Muscle of back (tissue), 13 donors: ENCODE measurements around the gene PCBD1. TPM values are rescaled to one million over a fixed set of nuclear protein-coding genes. Genes with fewer than 3 reads are reported as not detected.

Experiments used
- DNase-seq, 3 donors: peaks; one replicate each; pipeline versions ENCODE4 v3.0.0 to v3.0.0-alpha.2; 2013
- long read RNA-seq, 9 donors: transcript quantifications; one replicate each; lab custom pipeline, GENCODE V29; 2026
- polyA plus RNA-seq, 10 donors: library from polyadenylated mRNA; unstranded; fragments of 120-200 nt; gene quantifications; one replicate each; pipeline ENCODE4 v1.2.1, GENCODE V29; 2013; ENCODE audit not compliant: insufficient read length in 10 of 10

The PCBD1 gene
- 10 to 100 TPM; 59.5 to 77.5 (median 70.0) TPM for polyA plus RNA-seq
- long read RNA-seq, donor 1, transcript PCBD1-201 (4 exons, 1,006 nt), result major isoform, 45 of 64 reads
- long read RNA-seq, donor 1, partial matches to known transcripts, result 11 of 64 reads
- long read RNA-seq, donor 1, other reads (novel, unspliced or antisense), result 5 of 64 reads
- long read RNA-seq, donor 2, transcript PCBD1-201 (4 exons, 1,006 nt), result major isoform, 41 of 53 reads
- long read RNA-seq, donor 2, partial matches to known transcripts, result 11 of 53 reads
- long read RNA-seq, donor 2, other reads (novel, unspliced or antisense), result 0 of 53 reads
- long read RNA-seq, donor 3, result 0 reads
- long read RNA-seq, donor 4, transcript PCBD1-201 (4 exons, 1,006 nt), result major isoform, 28 of 30 reads
- long read RNA-seq, donor 4, partial matches to known transcripts, result 0 of 30 reads
- long read RNA-seq, donor 4, other reads (novel, unspliced or antisense), result 0 of 30 reads
- long read RNA-seq, donor 5, transcript PCBD1-201 (4 exons, 1,006 nt), result major isoform, 56 of 97 reads
- long read RNA-seq, donor 5, partial matches to known transcripts, result 37 of 97 reads
- long read RNA-seq, donor 5, other reads (novel, unspliced or antisense), result 0 of 97 reads
- long read RNA-seq, donor 6, transcript PCBD1-201 (4 exons, 1,006 nt), result major isoform, 57 of 84 reads
- long read RNA-seq, donor 6, partial matches to known transcripts, result 25 of 84 reads
- long read RNA-seq, donor 6, other reads (novel, unspliced or antisense), result 0 of 84 reads
- long read RNA-seq, donor 7, transcript PCBD1-201 (4 exons, 1,006 nt), result major isoform, 27 of 37 reads
- long read RNA-seq, donor 7, partial matches to known transcripts, result 7 of 37 reads
- long read RNA-seq, donor 7, other reads (novel, unspliced or antisense), result 0 of 37 reads
- long read RNA-seq, donor 8, transcript PCBD1-201 (4 exons, 1,006 nt), result major isoform, 23 of 31 reads
- long read RNA-seq, donor 8, partial matches to known transcripts, result 7 of 31 reads
- long read RNA-seq, donor 8, other reads (novel, unspliced or antisense), result 0 of 31 reads
- long read RNA-seq, donor 9, transcript PCBD1-201 (4 exons, 1,006 nt), result major isoform, 5 of 5 reads
- long read RNA-seq, donor 9, partial matches to known transcripts, result 0 of 5 reads
- long read RNA-seq, donor 9, other reads (novel, unspliced or antisense), result 0 of 5 reads

DNA sequence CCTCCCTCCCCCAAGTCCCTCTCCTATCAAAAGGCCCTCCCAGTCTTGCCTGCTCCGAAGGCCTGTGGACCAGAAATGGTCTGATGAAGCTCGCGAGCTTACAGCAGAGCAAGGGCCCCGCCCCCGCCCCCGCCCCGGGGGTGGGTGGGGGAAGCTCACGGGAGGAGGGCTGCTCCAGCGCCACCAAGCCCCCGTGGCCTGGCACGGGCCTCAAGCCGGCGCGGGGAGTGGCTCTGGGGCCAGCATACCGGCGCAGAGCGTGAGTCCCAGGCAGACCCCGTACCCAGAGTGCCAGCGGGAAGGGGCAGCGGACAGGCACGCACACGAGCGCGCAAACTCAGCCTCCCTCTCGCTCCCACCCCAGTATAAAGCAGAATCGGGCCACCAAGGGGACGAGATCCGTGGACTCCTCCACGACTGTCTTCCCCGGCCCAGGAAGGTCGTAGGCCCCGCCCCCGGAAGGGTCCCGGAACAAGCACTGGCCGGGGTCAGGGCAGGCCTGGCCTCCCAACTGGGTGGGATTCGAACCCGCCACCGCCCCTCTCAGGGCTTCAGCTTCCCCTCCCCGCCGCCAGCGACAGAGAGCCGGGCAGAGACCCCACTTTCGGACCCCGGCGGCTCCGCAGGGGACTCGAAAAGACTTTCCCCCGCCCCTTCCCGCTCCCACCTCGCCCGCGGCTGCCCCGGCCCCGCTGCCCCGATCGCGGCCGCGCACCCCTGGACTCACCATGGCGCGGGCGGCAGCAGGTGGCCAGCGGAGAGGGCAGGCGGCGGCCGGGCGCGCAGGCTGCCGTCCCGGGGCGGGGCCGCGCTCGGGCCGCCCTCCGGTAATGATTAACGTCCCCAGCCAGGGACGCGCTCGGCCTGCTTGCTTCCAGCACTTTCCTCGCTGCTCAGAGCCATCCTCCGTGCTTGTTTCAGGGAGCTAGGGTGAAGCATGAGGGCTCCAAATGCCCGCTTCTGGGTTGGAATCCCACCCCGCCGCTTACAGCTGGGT lies at the start of gene PCBD1:
Gene PCBD1, minus strand, starts transcription at position 762 of the 997 bp plus-strand sequence. Its CDS starts 32 bp downstream, at position 730.
- DNase-seq, result peak; percentile 67 to 94 (median 78)

DNA sequence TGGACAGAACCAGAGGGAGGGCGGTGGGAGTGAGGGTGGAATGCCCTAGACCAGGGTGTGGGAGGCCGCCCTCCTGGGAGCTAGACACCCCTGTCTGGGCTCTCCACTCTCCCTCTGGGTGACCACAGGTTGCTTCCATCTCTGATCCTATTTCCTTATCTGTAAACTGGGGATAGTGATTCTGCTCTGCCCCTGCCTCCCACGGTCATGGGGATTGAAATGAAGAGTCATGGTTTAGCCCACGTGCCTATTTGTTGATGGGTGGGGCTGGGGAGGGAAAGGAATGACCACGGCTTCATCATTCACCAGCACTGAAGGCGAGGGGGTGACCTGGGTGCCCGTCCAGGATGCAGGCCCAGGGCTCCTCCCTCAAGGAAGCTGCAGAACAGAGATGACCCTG lies 49.3 kb upstream of the PCBD1 start:
- DNase-seq, result no peak

DNA sequence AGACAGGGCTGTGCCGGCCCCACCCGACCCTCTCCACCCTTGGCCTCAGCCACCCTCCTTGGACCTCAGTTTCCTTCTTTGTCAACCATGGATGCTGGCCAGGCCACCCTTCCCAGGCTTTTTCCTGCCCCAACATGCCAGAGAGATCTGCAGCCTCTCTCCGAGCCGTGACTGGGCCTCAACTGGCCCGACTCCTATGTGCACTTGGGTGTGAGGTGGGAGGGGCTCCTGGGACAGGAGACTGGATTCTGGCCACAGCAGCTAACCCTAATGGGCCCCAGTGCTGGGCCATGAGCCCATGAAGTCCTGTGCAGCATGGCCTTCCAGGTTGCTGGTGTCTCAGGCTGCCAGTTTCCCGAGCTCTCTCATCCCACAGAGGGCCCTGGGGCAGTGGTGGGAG lies 47.7 kb upstream of the PCBD1 start:
- no peak for DNase-seq

DNA sequence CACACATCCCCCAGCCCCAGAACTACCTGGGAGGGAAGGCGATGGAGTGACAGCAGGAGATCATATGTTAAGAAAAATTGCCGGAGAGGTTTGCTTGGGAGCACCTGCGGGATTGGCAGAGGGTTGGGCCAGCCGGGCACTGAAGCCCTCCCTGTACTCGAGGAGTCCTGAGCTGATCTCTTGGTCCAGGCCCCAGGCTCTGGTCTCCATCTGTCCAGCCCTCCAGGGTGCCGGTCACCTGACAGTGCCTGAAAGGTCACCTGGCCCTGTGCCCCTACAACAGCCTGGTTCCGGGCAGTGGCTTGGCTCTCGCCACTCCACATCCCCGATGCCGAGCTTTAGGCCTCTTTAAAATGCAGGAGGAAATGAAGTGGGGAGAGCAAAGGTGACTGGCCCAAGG lies 47.3 kb upstream of the PCBD1 start:
- DNase-seq, result no peak

DNA sequence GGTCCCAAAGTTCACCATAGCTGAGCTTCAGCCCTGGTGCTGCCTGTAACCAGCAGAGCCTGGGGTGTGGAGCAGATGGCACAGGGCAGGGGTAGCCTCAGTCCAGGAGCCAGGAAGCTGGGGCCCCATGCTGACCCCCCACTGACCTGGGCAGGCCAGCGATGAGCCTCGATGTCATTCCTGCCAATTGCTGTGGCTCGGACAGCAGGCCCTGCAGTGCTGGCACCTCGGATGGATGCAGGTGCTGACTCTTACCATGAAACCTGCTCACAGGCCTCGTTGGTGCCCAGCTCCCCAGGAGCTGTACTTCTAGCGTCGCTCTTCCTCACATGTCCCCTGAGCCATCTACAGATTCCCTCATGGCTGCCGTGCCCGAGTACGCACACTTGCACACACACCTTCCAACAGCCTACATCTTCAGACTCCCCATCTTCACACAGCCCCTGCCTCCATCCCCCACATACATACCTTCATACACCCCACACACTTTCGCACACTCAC lies 46.8 kb upstream of the PCBD1 start:
- DNase-seq, result no peak

DNA sequence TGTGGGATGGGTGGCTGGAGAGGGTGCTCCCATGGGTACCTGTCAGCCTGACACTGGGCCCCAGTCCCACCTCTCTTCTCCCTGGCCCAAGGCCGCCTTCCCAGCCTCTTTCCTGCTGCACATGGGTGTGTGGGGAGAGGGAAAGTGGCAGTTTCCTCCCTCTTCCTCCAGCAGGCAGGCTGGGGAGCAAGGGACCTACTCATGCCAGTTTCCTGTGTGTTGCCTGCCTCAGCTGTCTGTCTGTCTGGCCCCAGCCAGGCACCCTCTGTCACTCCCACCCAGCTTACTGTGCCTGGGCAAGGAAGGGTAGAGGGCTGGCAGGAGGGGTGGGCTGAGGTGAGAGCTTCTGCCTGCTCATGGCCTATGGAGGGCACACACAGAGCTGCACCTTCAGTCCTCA lies 46.3 kb upstream of the PCBD1 start:
- DNase-seq, result no peak

DNA sequence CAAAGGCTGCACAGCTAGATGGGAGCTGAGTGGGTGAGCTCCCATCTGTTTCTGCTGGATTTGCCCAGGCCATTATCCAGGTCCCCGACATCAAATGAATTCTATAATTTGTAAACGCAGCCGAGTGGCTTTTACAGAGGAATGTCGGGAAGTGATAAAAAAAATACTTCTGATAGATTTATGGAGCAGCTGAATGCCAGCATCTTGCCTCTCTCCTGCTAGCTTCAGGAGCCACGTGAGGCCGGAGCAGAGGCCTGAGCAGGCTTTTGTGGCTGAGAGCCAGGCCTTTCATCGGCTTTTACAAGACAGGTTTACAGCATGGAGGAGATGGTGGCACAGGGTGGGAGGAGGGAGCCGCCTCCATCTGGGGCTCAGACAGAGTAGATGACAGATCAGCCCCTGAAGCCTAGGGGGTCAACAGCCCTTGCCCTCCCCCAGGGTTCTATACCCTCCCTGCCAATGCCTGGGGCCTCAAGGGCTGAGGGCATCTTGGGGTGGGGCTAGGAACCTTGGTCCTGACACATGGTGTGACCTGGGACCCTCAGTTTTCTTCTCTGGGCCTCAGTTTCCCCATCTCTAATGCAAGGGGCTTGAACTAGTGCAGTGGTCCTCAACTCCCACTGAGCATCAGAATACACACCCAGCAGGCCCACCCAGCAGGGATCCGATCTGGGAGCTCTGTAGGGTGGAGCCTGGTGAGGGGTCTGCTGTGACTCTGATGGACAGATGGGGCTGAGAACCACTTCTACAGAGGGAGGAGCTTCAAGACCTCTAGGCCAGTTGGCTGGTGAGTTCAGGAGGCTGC lies 44.2 kb upstream of the PCBD1 start:
- no peak for DNase-seq

DNA sequence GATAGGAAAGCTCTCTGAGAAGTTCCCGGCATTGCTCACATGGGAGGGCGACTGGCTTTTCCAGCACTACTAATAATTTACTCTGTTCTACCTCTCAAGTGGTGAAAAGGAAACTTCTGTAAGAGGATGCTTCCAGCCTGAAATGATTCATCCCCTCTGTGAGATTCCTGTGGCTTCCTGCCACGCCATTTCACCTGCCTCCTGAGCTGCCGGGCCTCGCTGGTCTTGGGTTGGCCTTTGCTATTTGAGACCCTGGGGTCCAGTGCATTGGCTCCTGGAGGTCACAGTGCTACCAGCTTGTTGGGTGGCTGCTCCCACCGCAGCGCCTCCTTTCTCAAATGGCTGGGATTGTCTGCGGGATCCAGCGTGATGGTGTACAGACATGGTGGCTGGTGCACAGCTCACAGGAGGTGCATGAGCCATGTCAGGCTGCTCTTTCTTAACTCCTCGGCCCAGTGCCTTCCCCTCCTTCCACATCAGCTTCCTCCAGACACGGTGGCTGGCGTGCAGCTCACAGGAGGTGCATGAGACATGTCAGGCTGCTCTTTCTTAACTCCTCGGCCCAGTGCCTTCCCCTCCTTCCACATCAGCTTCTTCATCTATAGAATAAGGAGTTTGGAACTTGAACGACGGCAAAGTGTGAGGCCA lies 42.9 kb upstream of the PCBD1 start:
- DNase-seq, result no peak

DNA sequence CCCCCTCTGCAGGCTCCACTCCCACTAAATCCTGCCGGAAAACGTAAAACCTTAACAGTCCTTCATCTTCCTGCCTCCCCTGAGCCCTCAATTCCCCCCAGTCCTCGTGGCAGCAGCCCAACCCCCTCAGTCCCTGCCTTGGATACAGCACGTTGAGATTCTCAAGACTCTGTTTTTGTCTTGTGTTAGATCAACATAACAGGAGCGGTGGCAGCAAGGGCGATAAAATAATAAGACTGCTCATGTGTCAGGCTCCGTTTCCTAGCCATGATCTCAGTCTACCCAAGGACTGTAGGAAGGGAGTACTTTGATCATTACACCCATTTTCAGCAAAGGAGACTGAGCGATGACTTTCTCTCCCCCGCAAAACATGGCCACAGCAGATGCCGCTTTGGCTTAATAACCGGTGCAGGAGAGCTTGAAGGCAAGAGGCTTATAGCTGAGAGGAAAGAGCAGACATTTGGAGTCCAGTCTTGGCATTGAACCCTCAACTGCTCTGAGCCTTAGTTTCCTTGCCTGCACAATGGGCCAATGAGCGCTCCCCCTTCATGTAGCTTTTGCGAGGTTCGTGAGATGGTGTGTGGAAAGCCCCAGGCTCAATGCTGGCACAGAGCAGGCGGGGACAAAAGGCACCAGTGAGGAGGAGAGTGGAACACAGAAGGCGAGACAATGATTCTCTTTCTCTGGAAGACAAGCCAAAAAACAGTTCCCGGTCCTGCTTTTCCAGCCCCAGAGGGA lies 42.1 kb upstream of the PCBD1 start:
- DNase-seq, result no peak

DNA sequence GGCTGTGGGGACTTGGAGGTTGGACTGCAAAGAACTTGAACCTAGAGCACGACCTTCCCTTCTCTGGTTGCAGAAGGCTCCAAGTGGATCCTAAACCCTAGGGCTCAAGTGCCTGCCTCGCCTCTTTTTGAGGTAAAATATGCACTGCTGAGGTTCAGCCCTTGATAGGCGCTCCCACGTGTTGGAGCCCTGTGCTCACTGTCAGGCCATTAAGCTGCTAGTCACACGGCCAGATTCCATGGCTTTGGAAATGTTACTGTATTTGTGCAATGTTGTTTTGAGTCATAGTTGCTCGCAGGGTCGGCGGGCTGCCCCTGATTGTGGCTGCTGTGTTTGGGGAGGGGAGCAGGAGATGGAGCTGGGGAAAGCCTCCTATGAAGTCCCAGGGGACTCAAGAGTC lies 39.8 kb upstream of the PCBD1 start:
- no peak for DNase-seq

DNA sequence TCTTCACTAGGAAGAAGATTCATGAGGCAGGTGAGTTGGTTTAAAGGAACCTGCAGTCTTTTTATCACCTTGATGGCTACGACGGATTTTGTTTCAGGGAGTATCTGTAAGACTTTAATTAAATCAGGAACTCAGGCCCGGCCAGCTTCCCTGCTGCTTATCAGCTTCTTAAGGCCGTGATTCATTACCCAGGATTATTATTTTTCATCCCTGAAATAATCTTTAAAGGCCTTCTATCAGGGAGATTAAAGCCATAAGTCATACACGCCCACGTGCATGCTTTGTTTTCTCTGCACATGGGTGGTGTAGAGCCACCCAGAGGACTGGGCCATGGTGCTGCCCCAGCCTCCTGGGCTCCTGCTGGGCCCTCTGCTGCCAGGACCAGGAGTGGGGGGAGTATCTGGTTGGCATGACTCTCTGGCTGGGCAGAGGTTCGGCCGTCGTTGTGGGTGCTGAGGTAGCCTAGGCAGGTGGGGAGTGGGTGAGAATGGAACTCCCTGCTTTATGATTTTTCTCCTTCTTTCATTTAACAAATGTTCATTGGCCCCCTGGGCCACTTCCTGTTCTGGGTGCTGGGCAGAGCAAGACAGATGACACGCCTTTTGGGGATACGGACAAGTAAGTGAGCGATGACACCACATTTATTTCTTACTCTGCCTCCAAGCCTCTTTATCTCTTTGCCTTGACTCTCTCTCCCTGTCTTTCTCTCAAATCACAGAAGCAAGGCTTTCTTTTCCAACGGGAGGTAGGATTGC lies 39.0 kb upstream of the PCBD1 start:
- no peak for DNase-seq

DNA sequence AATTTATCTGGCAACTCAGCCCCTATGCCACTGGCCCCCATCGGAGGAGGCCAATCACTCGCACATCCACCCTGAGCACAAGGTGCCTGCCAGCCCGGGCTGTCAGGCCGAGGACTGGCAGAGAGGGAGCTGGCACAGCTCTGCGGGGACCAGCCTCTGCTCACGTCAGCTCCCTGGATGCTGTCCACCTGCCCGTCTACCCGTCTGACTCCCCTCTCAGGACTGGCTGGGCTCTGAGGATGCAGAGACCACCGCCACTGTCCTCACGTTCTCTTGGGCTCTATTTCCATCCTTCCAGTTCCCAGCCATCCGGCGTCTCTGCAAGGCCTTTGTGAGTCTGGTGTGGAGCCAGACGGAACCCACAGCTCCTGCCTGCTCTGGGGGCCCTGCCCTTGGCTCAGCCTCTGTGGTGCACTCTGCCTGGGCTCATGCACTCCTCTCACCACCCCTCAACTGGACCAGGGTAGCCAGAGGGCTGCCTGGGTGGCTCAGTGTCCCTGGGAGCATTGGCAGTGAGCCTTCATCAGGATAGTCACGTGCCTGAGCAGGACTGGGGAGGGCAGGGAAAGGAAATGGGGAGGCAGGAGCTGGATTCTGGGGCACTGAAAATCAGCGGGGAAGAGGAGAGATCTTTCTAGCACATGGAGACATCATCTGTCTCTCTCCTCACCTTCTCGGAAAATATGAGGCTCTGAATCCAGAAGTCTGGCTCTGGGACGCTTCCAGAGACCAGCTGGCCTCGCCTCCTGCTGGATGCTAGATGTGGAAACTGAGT lies 38.0 kb upstream of the PCBD1 start:
- DNase-seq, result no peak

DNA sequence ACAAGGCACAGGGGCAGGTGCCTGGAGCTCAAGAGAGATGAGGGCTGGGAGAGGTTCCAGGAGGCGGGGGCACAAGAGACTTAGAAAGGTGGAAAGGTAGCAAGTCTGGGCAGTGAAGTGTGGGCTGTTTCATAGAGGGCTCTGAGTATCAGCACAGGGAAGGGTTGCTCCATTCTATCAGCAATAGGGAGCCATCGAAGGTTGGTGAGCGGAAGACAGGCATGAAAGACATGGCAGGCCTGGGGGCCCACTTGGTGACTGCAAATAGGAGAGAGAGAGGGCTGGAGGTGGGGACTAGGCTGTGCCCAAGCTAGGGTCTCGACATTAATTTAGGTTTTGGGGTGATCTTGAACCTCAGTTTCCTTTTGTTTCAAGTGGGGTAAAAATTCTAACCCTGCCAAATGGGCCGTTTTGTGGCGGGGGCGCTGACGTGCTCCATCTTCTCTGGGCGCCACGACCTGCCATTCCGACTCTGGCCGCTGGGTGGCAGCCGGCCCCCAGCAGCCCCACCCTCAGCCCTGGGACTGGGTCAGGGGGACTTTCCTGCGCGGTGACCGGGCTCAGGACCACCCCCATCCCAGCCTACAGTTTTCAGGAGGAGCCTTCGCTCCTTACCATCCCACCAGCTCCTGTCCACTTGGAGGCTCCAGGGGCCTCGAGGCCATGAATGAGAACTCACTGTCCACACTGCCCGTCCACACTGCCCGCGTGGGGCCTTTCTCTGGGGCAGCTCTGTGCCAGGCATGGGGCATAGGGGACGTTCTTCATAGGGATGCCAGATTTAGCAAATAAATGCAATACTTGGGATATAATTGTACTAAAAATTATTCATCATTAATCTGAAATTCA lies 37.2 kb upstream of the PCBD1 start:
- peak in 2 of 3 donors; percentile 44 to 70 for DNase-seq

DNA sequence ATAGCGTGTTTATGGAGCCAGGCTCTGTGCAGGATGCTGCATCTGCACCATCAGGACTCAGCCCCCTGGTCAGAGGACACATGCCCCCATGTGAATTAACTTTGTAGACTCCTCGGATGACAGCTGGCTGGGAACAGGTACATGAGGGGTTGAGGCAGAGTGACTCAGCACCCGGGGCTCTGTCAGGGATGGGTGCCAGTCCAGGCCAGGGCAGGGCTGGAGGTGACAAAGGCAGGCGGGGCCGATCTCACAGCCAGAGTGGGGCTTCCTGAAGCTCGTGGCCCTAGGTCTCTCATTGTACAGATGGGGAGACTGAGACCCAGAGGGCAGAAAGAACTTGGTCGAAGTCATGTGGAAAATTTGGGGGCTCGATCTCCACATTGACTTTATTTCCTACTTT lies 35.3 kb upstream of the PCBD1 start:
- DNase-seq, result no peak

DNA sequence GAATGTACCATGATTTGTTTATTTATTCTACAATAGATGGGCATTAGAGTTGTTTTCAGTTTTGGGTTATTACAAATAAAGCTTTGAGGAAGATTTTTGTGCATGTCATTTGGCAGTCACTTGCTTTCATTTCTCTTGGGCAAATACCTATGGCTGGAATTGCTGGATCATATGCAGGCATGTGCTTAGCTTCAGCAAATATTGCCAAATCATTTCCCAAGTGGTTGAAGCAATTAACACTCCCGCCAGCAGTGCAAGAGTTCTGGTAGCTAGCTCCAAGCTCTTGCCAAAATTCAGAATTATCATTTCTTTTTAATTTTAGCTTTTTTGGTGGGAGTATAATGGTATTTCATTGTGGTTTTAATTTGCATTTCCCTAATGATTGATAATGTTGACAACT lies 32.9 kb upstream of the PCBD1 start:
- DNase-seq, result no peak

DNA sequence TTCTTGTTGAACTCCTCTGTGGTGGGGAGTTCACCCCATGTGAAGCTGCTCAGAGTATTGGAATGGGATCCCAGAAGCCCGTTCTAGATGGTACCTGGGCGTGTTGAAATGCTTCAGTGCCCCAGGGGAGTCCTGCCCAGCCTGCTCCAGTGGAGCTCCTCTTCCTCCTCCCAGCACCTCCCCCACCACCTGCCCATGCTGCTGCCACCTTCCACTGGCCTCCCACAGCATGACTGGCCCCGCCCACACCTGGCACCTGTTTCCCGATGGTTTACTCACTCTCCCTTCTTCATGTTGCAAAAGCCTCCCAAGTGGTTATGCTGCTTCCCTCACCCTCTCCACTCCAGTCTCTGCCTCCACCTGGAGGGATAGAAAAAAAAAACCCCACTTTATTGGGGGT lies 32.2 kb upstream of the PCBD1 start:
- no peak for DNase-seq
